ENCODE measurements around the gene ADAMTS7. TPM values are rescaled to one million over a fixed set of nuclear protein-coding genes. Genes with fewer than 3 reads are reported as not detected.
A peak's percentile ranks its signal among the peaks of the same experiment; 100 is the strongest.
"Not testable (repeated sequence)": the region's sequence is repeated elsewhere in the genome, so short reads cannot be mapped to it uniquely, and the experiment has no call there.

ADAMTS7 gene
- total RNA-seq, 1 donor from 2014 or later: 0.39 TPM

GRCh38 chr15:78757636-78757905 is 53.7 kb downstream of the ADAMTS7 start:
- no peaks in the 10 kb centered on the region for H3K27me3 Mint-ChIP-seq (ENCODE audit: insufficient read depth)
- H3K4me1 Mint-ChIP-seq (ENCODE audit: low read depth): peaks cover 21% of the 10 kb centered on the region
- H3K9me3 Mint-ChIP-seq: no peaks in the 10 kb centered on the region
- DNase-seq (ENCODE audit: low spot score): no peak
- no peak overlapping the region for H3K4me3 Mint-ChIP-seq
- peak overlapping the region; percentile 90 for H3K27ac Mint-ChIP-seq
- H3K36me3 Mint-ChIP-seq (ENCODE audit: low read depth): no peaks in the 10 kb centered on the region
- intact Hi-C loops (cut with micrococcal nuclease): loop anchor here (2.0 kb wide), 1 partner anchor 51 kb away; no protein-coding TSS in a partner anchor

- not testable (repeated sequence) for H3K36me3 Mint-ChIP-seq (ENCODE audit: low read depth); H3K4me3 Mint-ChIP-seq; H3K9me3 Mint-ChIP-seq; DNase-seq (ENCODE audit: low spot score); H3K27me3 Mint-ChIP-seq (ENCODE audit: insufficient read depth)
- intact Hi-C loops (cut with micrococcal nuclease): loop anchor here (2.0 kb wide), 1 partner anchor 52 kb away; no protein-coding TSS in a partner anchor
- peak overlapping the region; percentile 90 for H3K27ac Mint-ChIP-seq
- H3K4me1 Mint-ChIP-seq (ENCODE audit: low read depth): peaks cover 21% of the 10 kb centered on the region
Observed at GRCh38 chr15:78756781-78757635, 54.3 kb downstream of the ADAMTS7 start.

- not testable (repeated sequence) for H3K27me3 Mint-ChIP-seq (ENCODE audit: insufficient read depth); H3K36me3 Mint-ChIP-seq (ENCODE audit: low read depth); H3K9me3 Mint-ChIP-seq; DNase-seq (ENCODE audit: low spot score); H3K4me3 Mint-ChIP-seq
- H3K27ac Mint-ChIP-seq: peak overlapping the region; percentile 40
- intact Hi-C loops (cut with micrococcal nuclease): loop anchor here (2.0 kb wide), 1 partner anchor 53 kb away; no protein-coding TSS in a partner anchor
- H3K4me1 Mint-ChIP-seq (ENCODE audit: low read depth): peaks cover 16% of the 10 kb centered on the region
Observed at GRCh38 chr15:78755900-78756591, 55.2 kb downstream of the ADAMTS7 start.

GRCh38 chr15:78754637-78755280 is 56.5 kb downstream of the ADAMTS7 start:
- H3K4me3 Mint-ChIP-seq; intact Hi-C loops (cut with micrococcal nuclease); H3K27ac Mint-ChIP-seq; H3K4me1 Mint-ChIP-seq (ENCODE audit: low read depth); H3K36me3 Mint-ChIP-seq (ENCODE audit: low read depth); H3K27me3 Mint-ChIP-seq (ENCODE audit: insufficient read depth); H3K9me3 Mint-ChIP-seq; DNase-seq (ENCODE audit: low spot score): not testable (repeated sequence)

- DNase-seq (ENCODE audit: low spot score); intact Hi-C loops (cut with micrococcal nuclease): not testable (repeated sequence)
Observed at GRCh38 chr15:78753751-78754535, 57.3 kb downstream of the ADAMTS7 start.

GRCh38 chr15:78753359-78753659 is 58.0 kb downstream of the ADAMTS7 start:
- H3K27ac Mint-ChIP-seq; H3K4me1 Mint-ChIP-seq (ENCODE audit: low read depth); intact Hi-C loops (cut with micrococcal nuclease); H3K4me3 Mint-ChIP-seq; H3K27me3 Mint-ChIP-seq (ENCODE audit: insufficient read depth); DNase-seq (ENCODE audit: low spot score); H3K9me3 Mint-ChIP-seq; H3K36me3 Mint-ChIP-seq (ENCODE audit: low read depth): not testable (repeated sequence)

More at GRCh38 chr15:78753751-78754535, 57.3 kb downstream of the ADAMTS7 start:
- not testable (repeated sequence) for H3K4me3 Mint-ChIP-seq; H3K36me3 Mint-ChIP-seq (ENCODE audit: low read depth); H3K9me3 Mint-ChIP-seq; H3K4me1 Mint-ChIP-seq (ENCODE audit: low read depth); H3K27ac Mint-ChIP-seq; H3K27me3 Mint-ChIP-seq (ENCODE audit: insufficient read depth)

GRCh38 chr15:78752492-78753358 is 58.5 kb downstream of the ADAMTS7 start:
- Mint-ChIP-seq H3K4me1 (ENCODE audit: low read depth) (peaks cover 9% of the 10 kb centered on the region), H3K9me3 (no peaks in the 10 kb centered on the region)
- intact Hi-C loops (cut with micrococcal nuclease): no loop called here

GRCh38 chr15:78751602-78751979 is 59.7 kb downstream of the ADAMTS7 start:
- Mint-ChIP-seq H3K4me1 (ENCODE audit: low read depth) (no peaks in the 10 kb centered on the region), H3K4me3 (no peak overlapping the region), H3K27ac (no peak overlapping the region), H3K36me3 (ENCODE audit: low read depth) (no peaks in the 10 kb centered on the region), H3K27me3 (ENCODE audit: insufficient read depth) (peaks cover 3% of the 10 kb centered on the region), H3K9me3 (no peaks in the 10 kb centered on the region)
- DNase-seq (ENCODE audit: low spot score): no peak
- intact Hi-C loops (cut with micrococcal nuclease): loop anchor here (1.0 kb wide), 2 partner anchors 40 to 133 kb away; no protein-coding TSS in a partner anchor

More at GRCh38 chr15:78752492-78753358, 58.5 kb downstream of the ADAMTS7 start:
- no peak overlapping the region for H3K27ac Mint-ChIP-seq
- no peak for DNase-seq (ENCODE audit: low spot score)
- H3K4me3 Mint-ChIP-seq: no peak overlapping the region
- H3K36me3 Mint-ChIP-seq (ENCODE audit: low read depth): no peaks in the 10 kb centered on the region
- peaks cover under 1% of the 10 kb centered on the region for H3K27me3 Mint-ChIP-seq (ENCODE audit: insufficient read depth)

- H3K4me3 Mint-ChIP-seq: peak overlapping the region; percentile 5
- not testable (repeated sequence) for H3K36me3 Mint-ChIP-seq (ENCODE audit: low read depth); H3K27me3 Mint-ChIP-seq (ENCODE audit: insufficient read depth); H3K27ac Mint-ChIP-seq; H3K4me1 Mint-ChIP-seq (ENCODE audit: low read depth); H3K9me3 Mint-ChIP-seq
- DNase-seq (ENCODE audit: low spot score): peak; percentile 85
- intact Hi-C loops (cut with micrococcal nuclease): loop anchor here (1.0 kb wide), 2 partner anchors 40 to 133 kb away; no protein-coding TSS in a partner anchor
Observed at GRCh38 chr15:78750974-78751601, 60.2 kb downstream of the ADAMTS7 start.

- no peak for DNase-seq (ENCODE audit: low spot score)
- peak overlapping the region; percentile 5 for H3K4me3 Mint-ChIP-seq
- no peaks in the 10 kb centered on the region for H3K36me3 Mint-ChIP-seq (ENCODE audit: low read depth)
- H3K9me3 Mint-ChIP-seq: no peaks in the 10 kb centered on the region
- no peaks in the 10 kb centered on the region for H3K4me1 Mint-ChIP-seq (ENCODE audit: low read depth)
- intact Hi-C loops (cut with micrococcal nuclease): no loop called here
- peaks cover 3% of the 10 kb centered on the region for H3K27me3 Mint-ChIP-seq (ENCODE audit: insufficient read depth)
- H3K27ac Mint-ChIP-seq: no peak overlapping the region
Observed at GRCh38 chr15:78750566-78750965, 60.7 kb downstream of the ADAMTS7 start.

- DNase-seq (ENCODE audit: low spot score): no peak
- Mint-ChIP-seq H3K27ac (no peak overlapping the region), H3K27me3 (ENCODE audit: insufficient read depth) (peaks cover 3% of the 10 kb centered on the region), H3K36me3 (ENCODE audit: low read depth) (no peaks in the 10 kb centered on the region), H3K4me1 (ENCODE audit: low read depth) (no peaks in the 10 kb centered on the region), H3K9me3 (no peaks in the 10 kb centered on the region), H3K4me3 (no peak overlapping the region)
- intact Hi-C loops (cut with micrococcal nuclease): no loop called here
Observed at GRCh38 chr15:78749831-78750230, 61.4 kb downstream of the ADAMTS7 start.

All from activated T-helper 1 cell treated with anti-CD3 and anti-CD28 coated beads, Interleukin-12 subunit alpha, Interleukin-12 subunit beta, Interleukin-2, Interleukin-4 antibody, amounts not matched to agents 30 ng/mL and 10 ng/mL and 1 ng/mL, durations not matched to agents 14 hours and 24 hours and 36 hours (primary cell).